SK-MEL-5 (cell line): ENCODE measurements around the gene ZC3H15. TPM values are rescaled to one million over a fixed set of nuclear protein-coding genes. Genes with fewer than 3 reads are reported as not detected.

Experiments used
- total RNA-seq: library from RNA; depleted of rRNA; stranded (reverse); fragments of >200 nt; shearing (Covaris generic); gene quantifications from 2 replicates; pipeline ENCODE4 v1.2.3, GENCODE V29; 2014; rRNA removed

ZC3H15 gene
- total RNA-seq, 1 experiment from 2014 or later: 82.4 TPM

Other genes starting within 250 kb of the ZC3H15 start
- 63.4 and 78.0 TPM in 2 replicates for gene ITGAV, start 103.8 kb downstream of the ZC3H15 start, total RNA-seq
- 8.1 and 8.4 TPM in 2 replicates for gene FAM171B, start 207.8 kb downstream of the ZC3H15 start, total RNA-seq